H1 (cell line): ENCODE measurements around the gene MAPK8. TPM values are rescaled to one million over a fixed set of nuclear protein-coding genes. Genes with fewer than 3 reads are reported as not detected.

Experiments
- CTCF ChIA-PET: fragments of 300-600 bp; sonication (Branson Sonifier 250); formaldehyde crosslinking; loops from one replicate; lab custom pipeline; 2021; ENCODE audit not compliant: partially characterized antibody; lab: Charles Lee
- POLR2A ChIA-PET: fragments of 300-600 bp; sonication (Branson Sonifier 250); formaldehyde crosslinking; loops from one replicate; lab custom pipeline; 2021; ENCODE audit warnings: inconsistent platforms; ENCODE audit not compliant: partially characterized antibody; lab: Charles Lee
- DNase-seq, 2 experiments: peaks; one replicate each; pipeline versions ENCODE4 v3.0.0 to v3.0.0-alpha.2; 2010 to 2022; ENCODE audit warnings: low spot score in 2 of 2, low read depth in 1 of 2, mixed read lengths in 1 of 2
- FAIRE-seq: peaks from 2 replicates; lab custom pipeline; 2011; peaks lifted over from hg19 to GRCh38; lab: Jason Lieb, UNC
- H2AFZ ChIP-seq: 2 replicates; pipeline ENCODE4 v1.8.1; 2012; ENCODE audit warnings: low read length, inconsistent platforms
- H2AK5ac ChIP-seq: 2 replicates; pipeline ENCODE4 v1.6.1; 2013; ENCODE audit warnings: low read depth, low read length
- H2BK120ac ChIP-seq: replicated peaks from 2 replicates; pipeline ENCODE3; 2013; ENCODE audit warnings: low read depth, low read length, inconsistent platforms
- H2BK12ac ChIP-seq: 2 replicates; pipeline ENCODE4 v1.6.1; 2013; ENCODE audit warnings: low read depth, low read length
- H2BK15ac ChIP-seq: 2 replicates; pipeline ENCODE4 v1.6.1; 2013; ENCODE audit warnings: low read length
- H2BK20ac ChIP-seq: 2 replicates; pipeline ENCODE4 v1.6.1; 2013; ENCODE audit warnings: low read length
- H2BK5ac ChIP-seq: 2 replicates; pipeline ENCODE4 v1.6.1; 2013; ENCODE audit warnings: low read depth, low read length
- H3K14ac ChIP-seq: 2 replicates; pipeline ENCODE4 v1.6.1; 2013; ENCODE audit warnings: inconsistent platforms; ENCODE audit not compliant: insufficient read length
- H3K18ac ChIP-seq: 2 replicates; pipeline ENCODE4 v1.6.1; 2013; ENCODE audit warnings: low read length; ENCODE audit errors: extremely low read depth
- H3K23ac ChIP-seq: 2 replicates; pipeline ENCODE4 v1.6.1; 2013; ENCODE audit warnings: inconsistent platforms; ENCODE audit not compliant: insufficient read length
- H3K23me2 ChIP-seq: 2 replicates; pipeline ENCODE4 v1.6.1; 2013; ENCODE audit warnings: low read depth, low read length
- H3K27ac ChIP-seq: 2 replicates; pipeline ENCODE4 v1.6.1; 2011; ENCODE audit warnings: low read depth, low read length, inconsistent platforms
- H3K27me3 ChIP-seq, 4 experiments: replicated peaks in 1 of 4; 1 replicate in 1 of 4; 2 replicates in 3 of 4; pipeline versions ENCODE4 v1.6.1 to v1.8.1; 2011 to 2013; ENCODE audit warnings: low read length in 3 of 4, mild to moderate bottlenecking in 3 of 4, inconsistent platforms in 2 of 4, mixed read lengths in 2 of 4, moderate library complexity in 1 of 4; ENCODE audit not compliant: control insufficient read depth in 3 of 4, insufficient read depth in 3 of 4; ENCODE audit errors: extremely low read depth in 1 of 4
- H3K36me3 ChIP-seq, 4 experiments: 2 replicates each; pipeline versions ENCODE4 v1.6.1 to v1.8.1; 2011 to 2013; ENCODE audit warnings: mild to moderate bottlenecking in 4 of 4, low read length in 3 of 4, moderate library complexity in 2 of 4, control low read depth in 1 of 4, inconsistent platforms in 1 of 4; ENCODE audit not compliant: insufficient read depth in 4 of 4, control insufficient read depth in 2 of 4
- H3K4ac ChIP-seq: replicated peaks from 2 replicates; pipeline ENCODE3; 2013; ENCODE audit warnings: low read length, low read depth, mixed read lengths, inconsistent platforms; ENCODE audit not compliant: insufficient read length
- H3K4me1 ChIP-seq, 4 experiments: replicated peaks in 1 of 4; 1 replicate in 1 of 4; 2 replicates in 3 of 4; pipeline versions ENCODE4 v1.6.1 to v1.8.1; 2011 to 2013; ENCODE audit warnings: low read length in 3 of 4, inconsistent platforms in 2 of 4, mixed read lengths in 1 of 4; ENCODE audit not compliant: insufficient read depth in 4 of 4, control insufficient read depth in 3 of 4
- H3K4me2 ChIP-seq, 2 experiments: 2 replicates each; pipeline versions ENCODE4 v1.6.1 to v1.8.1; 2011 to 2013; ENCODE audit warnings: low read depth in 2 of 2, low read length in 2 of 2, control low read depth in 1 of 2, inconsistent platforms in 1 of 2, mild to moderate bottlenecking in 1 of 2; ENCODE audit not compliant: insufficient read depth in 1 of 2
- H3K4me3 ChIP-seq, 4 experiments: fragments of 200-600, 300-600 bp in 1 of 4; sonication (generic), shearing (Covaris generic), sonication (Bioruptor Twin) in 1 of 4; 2 replicates each; pipeline versions ENCODE4 v1.5.1 to v1.8.1; 2011 to 2016; ENCODE audit warnings: low read length in 4 of 4, low read depth in 3 of 4, control low read depth in 2 of 4, inconsistent platforms in 2 of 4, mild to moderate bottlenecking in 2 of 4, mixed read lengths in 1 of 4, moderate library complexity in 1 of 4; ENCODE audit not compliant: insufficient read depth in 2 of 4; ENCODE audit errors: extremely low read depth in 1 of 4
- H3K56ac ChIP-seq: replicated peaks from 2 replicates; pipeline ENCODE3; 2013; ENCODE audit warnings: low read depth, mild to moderate bottlenecking, mixed read lengths, low read length, inconsistent platforms; ENCODE audit not compliant: insufficient read length
- H3K79me1 ChIP-seq: 2 replicates; pipeline ENCODE4 v1.6.1; 2013; ENCODE audit warnings: low read depth, low read length, control low read depth
- H3K79me2 ChIP-seq, 2 experiments: 2 replicates each; pipeline versions ENCODE4 v1.6.1 to v1.8.1; 2012 to 2013; ENCODE audit warnings: low read length in 2 of 2, mild to moderate bottlenecking in 2 of 2, inconsistent platforms in 1 of 2; ENCODE audit not compliant: insufficient read depth in 2 of 2, control insufficient read depth in 1 of 2
- H3K9ac ChIP-seq, 4 experiments: replicated peaks in 1 of 4; 1 replicate in 1 of 4; 2 replicates in 3 of 4; pipeline versions ENCODE4 v1.6.1 to v1.8.1; 2011 to 2013; ENCODE audit warnings: low read depth in 3 of 4, low read length in 3 of 4, control low read depth in 2 of 4, mild to moderate bottlenecking in 2 of 4, moderate library complexity in 2 of 4, inconsistent platforms in 1 of 4; ENCODE audit errors: extremely low read depth in 1 of 4
- H3K9me3 ChIP-seq, 2 experiments: 2 replicates each; pipeline versions ENCODE4 v1.6.1 to v1.8.1; 2012 to 2013; ENCODE audit warnings: mild to moderate bottlenecking in 2 of 2, moderate library complexity in 2 of 2, control low read depth in 1 of 2, inconsistent platforms in 1 of 2, low read depth in 1 of 2, low read length in 1 of 2, mixed read lengths in 1 of 2; ENCODE audit not compliant: insufficient read depth in 2 of 2
- H4K20me1 ChIP-seq, 2 experiments: replicated peaks in 1 of 2; 2 replicates each; pipeline versions ENCODE3 to v1.8.1; 2011 to 2013; ENCODE audit warnings: inconsistent platforms in 2 of 2, low read length in 2 of 2, mild to moderate bottlenecking in 1 of 2; ENCODE audit not compliant: insufficient read depth in 2 of 2, control insufficient read depth in 1 of 2
- H4K5ac ChIP-seq: 2 replicates; pipeline ENCODE4 v1.6.1; 2013; ENCODE audit warnings: low read length, low read depth, mixed read lengths, inconsistent platforms; ENCODE audit not compliant: insufficient read length
- H4K8ac ChIP-seq: 2 replicates; pipeline ENCODE4 v1.8.0; 2013; ENCODE audit warnings: mild to moderate bottlenecking, moderate library complexity, low read length, inconsistent platforms; ENCODE audit not compliant: insufficient read depth; ENCODE audit errors: extremely low read depth
- H4K91ac ChIP-seq: replicated peaks from 2 replicates; pipeline ENCODE3; 2013; ENCODE audit warnings: low read length, mixed read lengths, inconsistent platforms; ENCODE audit not compliant: insufficient read length
- ATF2 ChIP-seq: IDR thresholded peaks from 2 replicates; pipeline ENCODE4 v1.6.1; 2012; ENCODE audit warnings: low read length, inconsistent platforms
- EGR1 ChIP-seq: IDR thresholded peaks from 2 replicates; pipeline ENCODE4 v1.6.1; 2011; ENCODE audit warnings: low read depth, low read length, borderline replicate concordance
- EZH2 ChIP-seq: fragments of 200-600 bp; sonication (generic); IDR thresholded peaks from 2 replicates; pipeline ENCODE4 v1.7.1; 2012; ENCODE audit warnings: low read depth, mild to moderate bottlenecking, moderate library complexity, low read length, inconsistent platforms; ENCODE audit not compliant: severe bottlenecking
- TEAD4 ChIP-seq: IDR thresholded peaks from 2 replicates; pipeline ENCODE4 v1.6.1; 2012; ENCODE audit warnings: low read depth, low read length, inconsistent platforms, mixed read lengths
- WGBS, 2 experiments: shearing (Covaris generic) in 1 of 2; methylation state at CpG; one replicate each; pipeline versions ENCODE4 v1.1.6 to v1.1.7; 2013 to 2015; ENCODE audit warnings: low lambda C conversion rate in 2 of 2, mixed read lengths in 2 of 2, inconsistent platforms in 1 of 2, low coverage in 1 of 2, missing lambda C conversion rate in 1 of 2; ENCODE audit not compliant: insufficient replicate concordance in 2 of 2, insufficient coverage in 1 of 2, insufficient read length in 1 of 2; ENCODE audit errors: extremely low coverage in 1 of 2, missing lambda C conversion rate in 1 of 2; 5-methylcytosine and 5-hydroxymethylcytosine counted together
- polyA plus RNA-seq, 7 experiments: library from polyadenylated mRNA; depleted of rRNA in 3 of 7; stranded (reverse) in 5 of 7; unstranded in 2 of 7; fragments of >200 nt in 5 of 7; fragments of 200-250 nt in 2 of 7; gene quantifications; 1 replicate in 5 of 7; 2 replicates in 1 of 7; 4 replicates in 1 of 7; pipeline versions ENCODE4 v1.2.1 to v1.2.3, GENCODE V29; 2011 to 2013; ENCODE audit warnings: missing spikeins in 2 of 7, mixed read lengths in 2 of 7
- total RNA-seq: library from RNA; stranded (reverse); fragmentation: NEBNext Ultra II Directional; extraction: Animal tissue kit (Norgen Biotek cat#: 25700); gene quantifications from 2 replicates; pipeline ENCODE4 v1.2.1, GENCODE V29; 2021

MAPK8 gene
- total and polyA plus RNA-seq, 2 of the 8 experiments (the other 6 are each of a cell fraction or from before 2014, with no cell fraction given) = 23.3 to 71.3 TPM

- POLR2A ChIA-PET = no interaction called here
- Histone ChIP-seq H2AK5ac (no peak overlapping the region), H2BK5ac (no peak overlapping the region), H3K36me3 (peaks cover 0 to 13% (median 0%) of the 10 kb centered on the region in 4 experiments; a peak in 3 of 8 replicates), H3K14ac (no peak overlapping the region), H2BK20ac (no peak overlapping the region), H3K79me1 (no peaks in the 10 kb centered on the region), H3K4me1 (no peaks in the 10 kb centered on the region), H3K18ac (no peak overlapping the region), H2BK15ac (no peak overlapping the region), H3K79me2 (no peaks in the 10 kb centered on the region), H3K4me2 (no peak overlapping the region), H4K8ac (no peak overlapping the region), H3K4me3 (no peak overlapping the region), H2AFZ (no peak overlapping the region), H3K4ac (no peak overlapping the region), H3K9ac (no peak overlapping the region), H3K56ac (no peak overlapping the region), H4K5ac (no peak overlapping the region), H4K20me1 (no peaks in the 10 kb centered on the region), H3K23ac (no peak overlapping the region), H3K23me2 (no peaks in the 10 kb centered on the region), H3K27ac (no peak overlapping the region), H4K91ac (no peak overlapping the region), H3K27me3 (no peaks in the 10 kb centered on the region), H2BK120ac (no peak overlapping the region), H2BK12ac (no peak overlapping the region), H3K9me3 (no peaks in the 10 kb centered on the region)
- WGBS, 2 experiments = 94% methylated on average over 3 of the region's 3 CpGs; no CpG with 5 or more reads in 1 of the 2 experiments
- FAIRE-seq (no peak), DNase-seq (no peak)
- CTCF ChIA-PET = no interaction called here
- TF ChIP-seq EZH2 = no peak
- no peak for TF ChIP-seq TEAD4
- TF ChIP-seq ATF2 = no peak
- TF ChIP-seq EGR1 = no peak
These were observed 122.4 kb downstream of the MAPK8 start for GRCh38 chr10:48428896-48429295.
